Activated T-cell treated with anti-CD3 and anti-CD28 coated beads, Interleukin-2, amount 50 U/mL, for 24 hours (primary cell): Measurements from ENCODE around the gene ANKRD33B.
"Not testable (repeated sequence)": the region's sequence is repeated elsewhere in the genome, so short reads cannot be mapped to it uniquely, and the experiment has no call there.

Experiments
- DNase-seq: peaks from one replicate; pipeline ENCODE4 v3.0.0-alpha.2; 2020
- H3K27ac Mint-ChIP-seq: 2 replicates; pipeline ENCODE4 v1.8.0; 2020; ENCODE audit warnings: mild to moderate bottlenecking, mixed read lengths
- H3K27me3 Mint-ChIP-seq: 2 replicates; pipeline ENCODE4 v1.8.0; 2020; ENCODE audit warnings: mixed read lengths
- H3K36me3 Mint-ChIP-seq: 2 replicates; pipeline ENCODE4 v1.8.0; 2020; ENCODE audit warnings: low read depth, mixed read lengths
- H3K4me1 Mint-ChIP-seq: 2 replicates; pipeline ENCODE4 v1.8.0; 2020; ENCODE audit warnings: low read depth, mixed read lengths
- H3K4me3 Mint-ChIP-seq: 2 replicates; pipeline ENCODE4 v1.8.0; 2020; ENCODE audit warnings: mild to moderate bottlenecking, moderate library complexity, mixed read lengths
- H3K9me3 Mint-ChIP-seq: 2 replicates; pipeline ENCODE4 v1.8.0; 2020; ENCODE audit warnings: mixed read lengths

The ANKRD33B gene

DNA sequence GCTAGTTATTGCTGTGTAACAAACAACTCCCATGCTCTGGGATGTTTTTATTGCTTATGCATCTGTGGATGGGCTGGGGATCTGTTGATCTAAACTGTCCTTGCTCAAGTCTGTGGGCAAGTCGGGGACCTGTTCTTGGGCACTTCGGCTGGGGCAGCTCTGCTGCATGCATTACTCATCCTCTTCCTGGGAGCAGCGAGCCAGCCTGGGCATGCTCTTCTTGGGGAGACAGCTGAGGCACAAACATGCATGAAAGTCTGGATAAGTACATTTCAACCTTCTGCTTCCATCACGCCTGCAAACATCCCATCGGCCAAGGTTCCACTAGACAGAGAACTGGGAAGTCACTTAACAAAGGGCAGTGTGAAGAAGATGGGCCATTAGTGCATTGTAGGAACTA lies 66.3 kb downstream of the ANKRD33B start:
- H3K36me3 Mint-ChIP-seq = no peaks in the 10 kb centered on the region
- H3K4me1 Mint-ChIP-seq = peaks cover 50% of the 10 kb centered on the region
- no peaks in the 10 kb centered on the region for H3K9me3 Mint-ChIP-seq
- no peak overlapping the region for H3K27ac Mint-ChIP-seq
- H3K27me3 Mint-ChIP-seq = peaks cover 20% of the 10 kb centered on the region
- H3K4me3 Mint-ChIP-seq = no peak overlapping the region
- DNase-seq = no peak

DNA sequence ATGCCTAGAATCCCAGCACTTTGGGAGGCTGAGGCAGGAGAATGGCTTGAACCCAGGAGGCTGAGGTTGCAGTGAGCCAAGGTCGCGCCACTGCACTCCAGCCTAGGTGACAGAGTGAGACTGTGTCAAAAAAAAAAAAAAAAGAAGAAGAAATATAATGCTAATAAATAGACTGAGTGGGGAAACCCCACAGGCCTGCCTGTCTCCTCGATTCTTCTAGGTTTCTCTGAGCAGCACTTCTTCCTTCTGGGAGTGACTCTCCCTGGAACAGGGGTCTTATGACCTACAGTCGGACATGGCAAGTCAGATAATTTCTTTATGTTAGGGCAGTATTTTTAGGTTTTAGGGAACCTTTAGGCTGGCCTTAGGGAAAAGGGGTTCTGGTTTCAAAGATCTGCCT lies 66.9 kb downstream of the ANKRD33B start:
- H3K27me3 Mint-ChIP-seq = peaks cover 20% of the 10 kb centered on the region
- peaks cover 56% of the 10 kb centered on the region for H3K4me1 Mint-ChIP-seq
- H3K27ac Mint-ChIP-seq, H3K4me3 Mint-ChIP-seq, H3K9me3 Mint-ChIP-seq, DNase-seq, H3K36me3 Mint-ChIP-seq: not testable (repeated sequence)

DNA sequence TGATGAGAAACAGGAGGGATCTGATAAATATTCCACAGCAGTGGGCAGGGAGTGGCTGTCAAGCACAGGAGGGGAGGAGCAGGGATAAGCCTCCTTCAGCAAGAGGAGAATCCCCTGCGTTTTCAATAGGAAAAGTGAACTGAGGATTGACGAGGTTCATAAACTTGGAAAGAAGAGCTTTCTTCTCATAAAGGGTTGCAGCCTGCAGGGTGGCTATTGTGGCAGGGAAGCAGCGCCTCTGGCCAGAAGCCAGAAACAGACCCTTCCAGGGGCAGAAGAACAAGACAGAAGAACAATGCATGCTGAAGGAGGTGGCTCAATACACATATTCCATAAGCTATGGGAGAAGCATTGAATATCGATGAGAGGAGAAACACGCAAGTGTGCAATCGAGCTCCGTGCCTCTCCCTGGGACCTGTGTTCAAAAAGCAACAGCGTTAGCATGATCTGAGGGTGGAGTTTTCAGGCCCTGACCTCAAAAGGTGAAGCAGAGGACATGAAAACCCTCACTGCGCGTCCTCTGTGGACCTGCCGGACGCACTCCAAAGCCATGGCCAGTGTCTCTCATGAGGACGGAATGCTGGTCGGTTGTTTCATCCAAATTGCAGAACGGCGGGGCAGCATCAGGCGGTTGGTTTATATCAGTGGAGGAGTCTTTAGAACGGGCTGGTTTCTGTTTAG lies 67.6 kb downstream of the ANKRD33B start:
- H3K4me1 Mint-ChIP-seq = peaks cover 63% of the 10 kb centered on the region
- DNase-seq = no peak
- no peaks in the 10 kb centered on the region for H3K36me3 Mint-ChIP-seq
- H3K27me3 Mint-ChIP-seq = peaks cover 20% of the 10 kb centered on the region
- H3K27ac Mint-ChIP-seq = peak overlapping the region; percentile 90
- H3K4me3 Mint-ChIP-seq = peak overlapping the region; percentile 62
- no peaks in the 10 kb centered on the region for H3K9me3 Mint-ChIP-seq

DNA sequence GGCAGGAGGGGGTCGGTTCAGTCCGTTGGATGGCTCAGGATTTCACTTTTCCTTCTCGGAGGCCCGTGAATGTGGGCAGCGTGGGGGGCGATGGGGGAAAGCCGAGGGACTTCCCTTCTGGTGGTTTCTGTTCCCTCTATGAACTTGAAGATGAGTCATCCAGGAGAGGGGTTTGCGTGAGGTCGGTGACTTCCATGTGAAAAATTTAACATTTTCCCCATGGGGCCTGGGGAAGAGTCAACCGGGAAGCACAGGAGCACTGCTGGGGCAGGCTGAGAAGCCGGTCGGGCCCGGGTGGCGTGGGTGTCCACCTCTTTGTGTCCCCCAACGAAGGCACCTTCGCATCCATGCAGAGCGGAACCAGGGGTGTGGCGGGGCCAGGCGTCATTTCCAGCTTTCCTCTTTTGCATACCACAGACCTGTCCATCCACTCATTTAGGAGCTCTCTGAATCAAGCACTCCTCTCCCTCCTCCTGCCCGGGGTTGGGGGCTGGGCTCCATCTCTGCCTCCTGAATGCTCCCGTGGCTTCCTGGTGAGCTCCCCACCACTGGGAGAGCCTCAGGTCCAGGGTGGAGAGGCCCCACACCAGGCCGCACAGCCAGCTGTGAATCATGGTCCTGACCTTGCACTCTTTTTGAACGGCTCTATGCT lies 68.4 kb downstream of the ANKRD33B start:
- H3K4me1 Mint-ChIP-seq = peaks cover 64% of the 10 kb centered on the region
- peak overlapping the region; percentile 90 for H3K27ac Mint-ChIP-seq
- H3K4me3 Mint-ChIP-seq = peak overlapping the region; percentile 62
- no peaks in the 10 kb centered on the region for H3K36me3 Mint-ChIP-seq
- peaks cover 20% of the 10 kb centered on the region for H3K27me3 Mint-ChIP-seq
- DNase-seq = peak; percentile 64
- H3K9me3 Mint-ChIP-seq = no peaks in the 10 kb centered on the region

DNA sequence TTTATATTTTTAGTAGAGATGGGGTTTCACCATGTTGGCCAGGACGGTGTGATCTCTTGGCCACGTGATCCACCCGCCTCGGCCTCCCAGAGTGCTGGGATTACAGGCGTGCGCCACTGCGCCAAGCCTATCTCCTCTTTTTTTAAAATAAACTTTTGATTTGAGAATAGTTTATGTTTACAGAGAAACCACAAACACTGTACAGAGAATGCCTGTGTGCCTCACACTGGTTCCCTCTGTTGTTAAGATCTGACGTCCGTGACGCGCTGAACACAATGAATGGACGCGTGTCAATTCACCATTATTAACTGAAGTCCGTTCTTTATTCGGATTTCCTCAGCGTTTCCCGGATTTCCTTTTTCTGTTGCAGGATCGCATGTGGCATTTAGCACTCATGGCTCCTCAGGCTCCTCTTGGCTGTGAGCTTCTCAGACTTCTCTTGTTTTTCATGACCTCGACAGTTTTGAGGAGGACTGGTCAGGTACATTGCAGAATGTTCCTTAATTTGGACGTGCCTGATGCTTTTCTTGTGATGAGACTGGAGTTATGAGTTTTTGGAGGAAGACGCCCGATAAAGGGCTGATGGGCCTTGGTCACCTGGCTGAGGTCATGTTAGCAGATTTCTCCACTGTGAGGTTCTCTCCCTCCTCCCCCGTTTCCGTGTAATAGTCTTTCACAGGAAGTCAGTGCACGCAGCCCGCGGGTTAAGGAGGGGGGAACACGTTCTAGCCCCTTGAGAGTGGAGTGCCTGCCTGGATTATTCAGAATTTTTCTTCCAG lies 69.6 kb downstream of the ANKRD33B start:
- H3K4me1 Mint-ChIP-seq = peaks cover 57% of the 10 kb centered on the region
- H3K36me3 Mint-ChIP-seq = no peaks in the 10 kb centered on the region
- no peak overlapping the region for H3K4me3 Mint-ChIP-seq
- peaks cover 20% of the 10 kb centered on the region for H3K27me3 Mint-ChIP-seq
- peak overlapping the region; percentile 58 for H3K27ac Mint-ChIP-seq
- H3K9me3 Mint-ChIP-seq = no peaks in the 10 kb centered on the region
- no peak for DNase-seq

DNA sequence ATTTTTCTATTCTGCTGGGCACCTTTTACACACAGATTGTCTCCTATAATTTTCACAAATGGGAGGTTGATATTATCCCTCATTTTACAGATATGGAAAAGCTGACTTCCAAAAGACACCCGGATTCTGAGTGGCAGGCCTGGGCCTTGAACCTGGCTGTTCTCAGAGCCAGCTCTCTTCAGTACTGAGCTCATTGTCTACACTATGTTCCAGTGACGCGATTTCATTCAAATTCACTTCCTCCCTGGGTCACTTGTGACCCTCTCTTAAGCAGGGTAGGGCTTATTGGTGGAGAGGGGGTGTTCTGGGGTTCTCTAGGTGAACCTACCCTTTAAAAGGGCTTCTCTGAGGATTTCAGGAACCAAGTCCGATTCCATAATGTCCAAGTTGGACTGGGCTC lies 70.2 kb downstream of the ANKRD33B start:
- no peaks in the 10 kb centered on the region for H3K9me3 Mint-ChIP-seq
- H3K4me1 Mint-ChIP-seq = peaks cover 57% of the 10 kb centered on the region
- no peaks in the 10 kb centered on the region for H3K36me3 Mint-ChIP-seq
- peaks cover 14% of the 10 kb centered on the region for H3K27me3 Mint-ChIP-seq
- DNase-seq = no peak
- H3K4me3 Mint-ChIP-seq = no peak overlapping the region
- peak overlapping the region; percentile 58 for H3K27ac Mint-ChIP-seq

DNA sequence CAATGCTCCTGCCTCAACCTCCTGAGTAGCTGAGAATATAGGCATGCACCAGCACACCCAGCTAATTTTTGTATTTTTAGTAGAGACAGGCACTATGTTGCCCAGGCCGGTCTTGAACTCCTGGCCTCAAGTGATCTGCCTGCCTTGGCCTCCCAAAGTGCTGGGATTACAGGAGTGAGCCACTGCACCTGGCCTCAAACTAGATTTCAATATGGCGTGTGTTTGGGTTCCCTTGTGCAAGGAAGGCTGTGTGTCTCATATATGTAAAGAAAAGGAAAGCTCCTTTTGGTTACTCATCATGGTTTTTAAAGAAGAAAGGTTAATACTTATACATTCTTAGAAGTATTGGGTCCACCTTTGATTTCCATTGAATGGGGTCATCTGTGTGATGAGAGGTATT lies 70.7 kb downstream of the ANKRD33B start:
- Mint-ChIP-seq H3K27me3 (peaks cover 9% of the 10 kb centered on the region), H3K36me3 (no peaks in the 10 kb centered on the region), H3K4me1 (peaks cover 57% of the 10 kb centered on the region), H3K9me3 (no peaks in the 10 kb centered on the region), H3K4me3 (no peak overlapping the region), H3K27ac (no peak overlapping the region)
- peak; percentile 24 for DNase-seq

DNA sequence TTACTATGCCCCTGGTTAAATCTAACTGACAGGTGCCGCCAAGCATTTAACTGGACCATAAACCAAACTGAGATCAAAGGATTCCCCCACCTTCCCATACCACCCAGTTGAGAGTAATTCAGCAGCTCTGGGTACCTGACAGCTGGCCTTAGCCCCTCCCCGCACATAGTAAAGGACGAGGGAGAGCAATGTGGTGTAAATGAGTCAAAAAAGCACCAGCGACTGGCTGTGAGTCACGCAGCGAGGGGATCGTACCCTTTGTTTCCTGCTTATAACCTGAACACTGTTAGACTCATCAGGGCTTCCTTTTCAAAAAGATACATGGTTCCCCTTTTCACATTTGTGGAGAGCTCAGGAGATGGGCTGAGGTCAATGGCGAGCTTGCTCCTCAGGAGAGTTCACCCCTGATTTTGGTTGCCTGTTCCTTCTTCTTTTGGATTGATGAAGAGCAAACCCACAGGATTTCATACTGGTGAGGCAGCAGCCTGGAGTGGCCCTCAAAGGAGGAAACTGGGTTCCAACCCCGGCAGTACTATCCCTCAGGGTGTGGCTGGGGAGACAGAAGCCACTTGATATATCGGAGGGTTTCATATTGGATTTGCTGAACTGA lies 71.5 kb downstream of the ANKRD33B start:
- Mint-ChIP-seq H3K36me3 (no peaks in the 10 kb centered on the region), H3K9me3 (no peaks in the 10 kb centered on the region), H3K27me3 (peaks cover under 1% of the 10 kb centered on the region), H3K4me3 (peak overlapping the region; percentile 62), H3K27ac (peak overlapping the region; percentile 96), H3K4me1 (peaks cover 54% of the 10 kb centered on the region)
- peak; percentile 76 for DNase-seq

DNA sequence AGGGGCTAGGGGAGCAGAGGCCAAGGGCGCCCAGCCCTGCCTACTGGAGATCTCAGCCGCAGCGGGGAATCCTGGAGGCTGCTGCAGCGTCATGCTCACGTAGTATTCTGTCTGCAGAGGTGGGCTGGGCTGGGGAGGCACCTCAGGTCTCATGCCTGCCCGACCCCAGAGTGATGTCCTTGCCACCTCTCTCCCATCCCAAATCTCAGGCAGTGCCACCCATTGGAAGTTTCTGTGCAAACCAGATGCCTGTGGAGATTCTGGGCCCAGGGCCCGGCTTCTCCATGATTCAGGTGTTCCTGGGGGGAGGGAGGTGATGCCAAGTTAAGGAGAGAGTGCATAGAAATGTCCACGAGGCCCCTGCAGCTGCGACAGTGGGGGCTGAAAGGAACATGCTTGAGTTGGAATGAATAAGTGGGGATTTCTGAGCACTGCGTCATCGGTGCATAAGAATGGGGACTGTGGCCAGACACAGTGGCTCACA lies 72.0 kb downstream of the ANKRD33B start:
- Mint-ChIP-seq H3K27me3 (no peaks in the 10 kb centered on the region), H3K9me3 (no peaks in the 10 kb centered on the region), H3K4me3 (peak overlapping the region; percentile 62), H3K27ac (peak overlapping the region; percentile 96), H3K36me3 (no peaks in the 10 kb centered on the region), H3K4me1 (peaks cover 52% of the 10 kb centered on the region)
- no peak for DNase-seq

DNA sequence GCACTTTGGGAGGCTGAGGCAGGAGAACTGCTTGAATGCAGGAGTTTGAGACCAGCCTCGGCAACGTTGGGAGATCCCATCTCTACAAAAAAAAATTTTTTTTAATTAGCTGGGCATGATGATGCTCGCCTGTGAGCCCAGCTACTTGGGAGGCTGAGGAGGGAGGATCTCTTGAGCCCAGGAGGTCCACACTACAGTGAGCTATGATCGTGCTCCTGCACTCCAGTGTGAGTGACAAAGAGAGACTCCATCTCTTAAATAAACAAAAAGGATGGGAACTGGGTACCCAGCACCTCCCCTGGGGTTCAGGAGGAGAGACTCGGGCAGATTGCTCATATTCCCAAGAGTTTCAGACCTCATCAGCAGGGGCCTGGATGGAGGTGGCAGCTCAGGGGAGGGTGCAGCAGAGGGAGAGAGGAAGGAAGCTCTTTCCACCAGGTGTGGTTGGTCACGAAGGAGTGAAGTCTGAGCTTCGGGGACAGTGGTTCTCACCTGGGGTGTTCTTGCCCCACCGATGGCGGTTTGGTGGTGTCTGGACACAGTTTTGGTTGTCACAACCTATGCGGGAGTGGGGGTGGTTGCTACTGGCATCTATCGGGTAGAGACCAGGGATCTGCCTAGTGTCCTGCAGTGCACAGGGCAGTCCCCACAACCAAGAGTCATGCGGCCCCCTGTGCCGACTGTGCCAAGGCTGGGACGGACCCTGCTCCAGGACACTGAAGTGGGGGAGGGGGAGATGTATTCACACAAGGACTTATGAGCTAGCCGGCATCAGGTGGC lies 72.7 kb downstream of the ANKRD33B start:
- H3K4me1 Mint-ChIP-seq = peaks cover 45% of the 10 kb centered on the region
- H3K27me3 Mint-ChIP-seq = no peaks in the 10 kb centered on the region
- no peaks in the 10 kb centered on the region for H3K9me3 Mint-ChIP-seq
- H3K27ac Mint-ChIP-seq = peak overlapping the region; percentile 96
- H3K4me3 Mint-ChIP-seq = peak overlapping the region; percentile 62
- no peaks in the 10 kb centered on the region for H3K36me3 Mint-ChIP-seq
- DNase-seq = no peak

DNA sequence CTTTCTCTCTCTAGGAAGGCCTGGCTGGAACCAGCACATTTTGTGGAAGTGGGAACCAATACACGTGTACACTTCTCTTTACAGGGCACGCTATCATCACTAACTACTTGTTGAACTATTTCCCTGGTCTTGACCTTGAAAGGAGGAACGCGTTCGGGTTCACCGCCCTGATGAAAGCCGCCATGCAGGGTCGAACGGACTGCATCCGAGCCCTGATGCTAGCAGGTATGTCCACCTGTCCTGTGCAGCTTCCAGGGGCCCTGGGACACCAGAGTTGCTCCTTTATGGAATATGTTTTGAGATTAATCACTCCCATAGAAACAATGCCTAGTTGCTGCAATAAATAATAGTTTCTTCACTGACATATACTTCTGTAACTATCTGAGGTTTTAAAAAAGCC lies 74.1 kb downstream of the ANKRD33B start:
- Mint-ChIP-seq H3K27ac (no peak overlapping the region), H3K4me1 (peaks cover 35% of the 10 kb centered on the region), H3K9me3 (no peaks in the 10 kb centered on the region), H3K4me3 (no peak overlapping the region), H3K27me3 (no peaks in the 10 kb centered on the region), H3K36me3 (no peaks in the 10 kb centered on the region)
- no peak for DNase-seq

DNA sequence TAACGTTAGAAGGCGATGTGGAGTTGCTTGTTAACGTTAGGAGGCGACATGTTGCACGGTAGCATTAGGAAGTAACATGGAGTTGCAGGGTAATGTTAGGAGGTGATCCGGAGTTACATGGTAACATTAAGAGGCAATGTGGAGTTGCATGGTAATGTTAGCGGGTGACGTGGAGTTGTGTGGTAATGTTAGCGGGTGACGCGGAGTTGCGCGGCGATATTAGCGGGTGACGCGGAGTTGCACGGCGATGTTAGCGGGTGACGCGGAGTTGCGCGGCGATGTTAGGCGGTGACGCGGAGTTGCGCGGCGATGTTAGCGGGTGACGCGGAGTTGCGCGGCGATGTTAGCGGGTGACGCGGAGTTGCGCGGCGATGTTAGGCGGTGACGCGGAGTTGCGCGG lies 74.9 kb downstream of the ANKRD33B start:
- H3K4me1 Mint-ChIP-seq = peaks cover 29% of the 10 kb centered on the region
- DNase-seq, H3K36me3 Mint-ChIP-seq, H3K4me3 Mint-ChIP-seq, H3K9me3 Mint-ChIP-seq, H3K27me3 Mint-ChIP-seq, H3K27ac Mint-ChIP-seq: not testable (repeated sequence)

DNA sequence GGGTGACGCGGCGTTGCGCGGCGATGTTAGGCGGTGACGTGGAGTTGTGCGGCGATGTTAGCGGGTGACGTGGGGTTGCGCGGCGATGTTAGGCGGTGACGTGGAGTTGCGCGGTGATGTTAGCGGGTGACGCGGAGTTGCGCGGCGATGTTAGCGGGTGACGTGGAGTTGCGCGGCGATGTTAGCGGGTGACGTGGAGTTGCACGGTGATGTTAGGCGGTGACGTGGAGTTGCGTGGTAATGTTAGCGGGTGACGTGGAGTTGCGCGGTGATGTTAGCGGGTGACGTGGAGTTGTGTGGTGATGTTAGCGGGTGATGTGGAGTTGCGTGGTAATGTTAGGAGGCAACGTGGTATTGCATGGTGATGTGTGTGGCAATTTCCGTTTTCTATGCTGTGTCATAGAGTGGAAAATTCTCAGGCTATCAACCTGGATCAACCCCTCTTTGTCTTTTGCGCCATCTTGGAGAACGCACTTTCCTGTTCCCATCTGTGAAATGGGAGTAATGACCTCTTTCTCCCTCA lies 76.0 kb downstream of the ANKRD33B start:
- H3K27ac Mint-ChIP-seq = no peak overlapping the region
- no peaks in the 10 kb centered on the region for H3K36me3 Mint-ChIP-seq
- H3K4me1 Mint-ChIP-seq = peaks cover 28% of the 10 kb centered on the region
- no peaks in the 10 kb centered on the region for H3K9me3 Mint-ChIP-seq
- H3K27me3 Mint-ChIP-seq = no peaks in the 10 kb centered on the region
- H3K4me3 Mint-ChIP-seq = no peak overlapping the region
- no peak for DNase-seq

DNA sequence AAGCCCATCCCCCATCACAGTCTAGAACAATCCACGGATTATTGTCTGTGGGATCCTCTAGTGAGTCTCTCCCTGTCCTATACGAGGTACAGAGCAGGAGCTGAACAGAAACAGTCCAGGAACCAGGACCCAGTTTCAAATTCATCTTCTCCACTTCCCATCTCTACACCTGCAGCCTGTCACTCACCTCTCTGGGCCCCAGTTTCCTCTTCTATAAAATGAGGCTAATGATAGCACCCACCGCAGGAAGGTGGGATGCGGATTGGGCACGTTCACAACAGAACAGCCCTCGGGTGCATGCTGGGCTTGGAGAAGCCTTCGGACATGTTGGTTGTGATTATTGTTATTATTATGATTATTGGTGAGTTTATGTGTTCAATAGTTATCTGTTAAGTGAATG lies 78.5 kb downstream of the ANKRD33B start:
- H3K27me3 Mint-ChIP-seq = no peaks in the 10 kb centered on the region
- no peak overlapping the region for H3K4me3 Mint-ChIP-seq
- no peak overlapping the region for H3K27ac Mint-ChIP-seq
- DNase-seq = peak; percentile 12
- H3K36me3 Mint-ChIP-seq = no peaks in the 10 kb centered on the region
- H3K9me3 Mint-ChIP-seq = no peaks in the 10 kb centered on the region
- peaks cover 15% of the 10 kb centered on the region for H3K4me1 Mint-ChIP-seq
